GM19238 (cell line): ENCODE results near the gene HEYL.
A peak's percentile ranks its signal among the peaks of the same experiment; 100 is the strongest.

Experiments used
- DNase-seq: peaks from one replicate; pipeline ENCODE4 v3.0.0; 2011; ENCODE audit warnings: low spot score; ENCODE audit not compliant: insufficient read length

The HEYL gene

DNA sequence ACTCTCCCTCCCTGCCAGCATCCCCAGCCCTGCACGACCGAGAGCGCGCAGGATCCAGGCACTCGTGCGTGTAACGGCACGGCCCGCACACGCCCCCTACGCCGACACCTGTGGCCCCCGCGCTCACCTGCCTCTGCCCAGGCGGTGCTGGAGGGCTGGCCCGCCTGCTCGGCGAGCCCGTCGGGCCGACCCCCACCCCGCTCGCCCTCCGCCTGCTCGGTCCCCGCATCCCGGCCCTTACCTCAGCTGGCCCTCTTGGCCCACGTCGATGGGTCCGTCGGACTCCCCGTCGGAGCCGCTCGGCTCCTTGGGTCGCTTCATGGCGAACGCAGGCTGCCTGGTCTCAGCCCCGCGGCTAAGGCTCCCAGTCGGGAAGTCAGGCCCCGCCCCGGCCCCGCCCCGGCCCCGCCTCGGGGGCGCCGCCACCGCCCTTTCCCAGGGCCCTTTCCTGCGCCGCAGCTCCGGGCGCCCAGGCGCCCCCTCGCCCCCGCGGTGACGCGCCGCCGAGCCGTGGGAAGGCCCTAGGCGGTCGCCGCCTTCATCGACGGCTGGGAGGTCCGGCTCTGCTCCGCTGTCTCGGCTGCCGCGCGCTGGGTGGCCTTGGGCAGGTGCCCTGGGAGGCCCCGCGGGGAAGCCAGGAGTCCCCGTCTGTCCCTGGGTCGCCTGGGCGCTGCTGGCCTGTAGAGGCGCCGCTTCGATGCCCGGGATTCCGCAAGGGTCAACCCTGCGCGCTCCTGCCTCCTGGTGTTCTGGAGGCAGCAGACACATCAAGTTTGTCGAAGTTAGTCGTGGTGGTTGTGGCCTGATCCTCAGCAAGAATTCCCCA, at the start of gene HEYL:
Gene HEYL, minus strand, starts transcription at position 339 of the 826 bp plus-strand sequence. Its CDS starts 18 bp downstream, at position 321.
- peak; percentile 52 for DNase-seq

DNA sequence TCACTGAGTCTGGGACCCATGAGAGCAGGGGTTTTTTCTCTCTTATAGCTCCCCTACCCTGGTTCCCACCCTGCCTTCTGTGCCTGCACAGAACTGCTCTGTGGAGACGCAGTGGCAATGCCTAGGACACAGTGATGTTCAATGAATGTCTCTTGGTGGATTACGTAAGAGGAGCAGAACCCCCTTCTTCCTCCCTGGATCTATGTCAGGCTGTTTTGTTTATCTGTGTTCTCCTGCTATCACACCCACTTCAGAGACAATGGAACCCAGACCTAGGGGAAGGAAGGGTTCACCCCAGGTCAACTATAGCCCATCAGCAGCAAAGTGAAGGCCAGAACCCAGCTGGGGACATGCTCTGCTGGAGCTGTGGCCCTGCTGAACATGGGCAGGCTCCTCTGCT, 49.8 kb upstream of the HEYL start:
- no peak for DNase-seq

GRCh38 chr1:39688706-39689105, 49.3 kb upstream of the HEYL start:
- DNase-seq, result no peak

GRCh38 chr1:39687243-39687642, 47.8 kb upstream of the HEYL start:
- DNase-seq, result no peak

DNA sequence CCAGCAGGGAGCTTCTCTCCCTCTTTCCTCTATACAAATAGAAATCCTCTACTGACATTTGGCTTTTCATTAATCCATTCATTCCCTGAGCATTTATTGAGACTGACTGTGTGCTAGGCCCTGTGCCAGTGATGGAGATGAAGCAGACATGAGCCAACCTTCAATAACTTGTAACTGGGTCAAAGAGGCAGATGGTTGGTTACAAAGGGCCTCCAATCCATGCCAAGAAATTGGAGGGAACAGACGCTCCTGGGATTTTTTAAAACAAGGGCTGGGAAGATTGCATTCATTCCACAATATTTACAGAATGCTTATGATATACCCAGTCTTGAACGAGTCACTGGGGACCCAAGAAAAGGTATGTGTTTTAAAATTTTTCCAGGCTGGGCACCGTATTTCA, 45.6 kb upstream of the HEYL start:
- DNase-seq, result no peak

DNA sequence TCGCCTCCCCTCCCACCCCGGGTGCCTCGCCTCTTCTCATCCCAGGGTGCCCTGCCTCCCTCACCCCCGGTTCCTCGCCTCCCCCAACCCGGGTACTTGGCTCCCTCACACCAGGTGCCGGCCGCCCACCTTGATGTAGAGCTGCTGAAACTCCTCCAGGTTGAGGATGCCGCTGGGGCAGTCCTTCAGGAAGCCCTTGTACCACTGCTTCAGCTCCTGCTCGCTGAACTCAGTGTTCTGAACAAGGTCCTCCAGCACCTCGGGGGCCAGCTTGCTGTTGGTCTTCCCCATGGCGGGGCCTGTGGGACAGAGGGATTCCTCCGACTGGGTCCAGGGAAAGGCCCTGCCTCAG, 44.8 kb upstream of the HEYL start:
- no peak for DNase-seq

GRCh38 chr1:39683591-39684312, 44.3 kb upstream of the HEYL start:
- no peak for DNase-seq

- no peak for DNase-seq
Observed at GRCh38 chr1:39681999-39682398, 42.6 kb upstream of the HEYL start.

DNA sequence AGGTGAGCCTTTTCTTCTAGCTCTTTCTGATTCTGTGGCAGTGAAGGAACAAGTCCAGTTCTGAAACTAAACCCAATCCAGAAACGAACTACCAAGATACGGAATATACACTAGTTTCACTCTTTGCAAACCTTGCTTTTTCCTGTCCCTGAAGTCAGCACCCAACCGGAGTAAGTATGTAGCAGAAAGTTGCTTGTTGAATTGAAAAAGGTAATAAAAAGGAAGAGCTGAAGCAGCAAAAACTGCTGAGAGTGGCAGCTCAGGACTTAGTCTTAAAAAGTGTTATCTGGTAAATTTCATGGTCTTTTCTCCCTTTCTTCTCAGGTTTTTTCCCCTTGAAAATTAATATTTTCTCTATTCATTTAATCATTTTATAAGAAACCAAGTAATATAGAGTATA, 41.9 kb upstream of the HEYL start:
- DNase-seq, result no peak

DNA sequence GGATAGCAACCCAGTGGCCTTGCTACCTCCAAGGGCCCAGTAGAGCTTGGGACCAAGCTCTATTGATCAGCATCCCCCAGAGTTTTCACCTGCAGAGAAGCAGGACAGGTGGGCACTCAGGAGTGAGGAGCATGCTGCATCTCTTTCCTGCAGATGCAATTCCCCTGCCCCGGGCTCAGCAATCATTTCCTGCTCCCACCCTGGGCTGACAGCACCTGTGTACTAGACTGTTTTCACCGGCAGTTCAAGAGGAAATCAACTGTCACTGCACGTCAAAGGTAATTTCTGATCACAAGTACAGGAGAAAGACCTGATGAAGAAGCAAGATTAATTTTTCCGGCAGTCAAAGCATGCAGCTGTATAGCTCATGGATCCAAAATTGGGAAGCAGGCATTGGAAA, 41.3 kb upstream of the HEYL start:
- DNase-seq, result no peak

DNA sequence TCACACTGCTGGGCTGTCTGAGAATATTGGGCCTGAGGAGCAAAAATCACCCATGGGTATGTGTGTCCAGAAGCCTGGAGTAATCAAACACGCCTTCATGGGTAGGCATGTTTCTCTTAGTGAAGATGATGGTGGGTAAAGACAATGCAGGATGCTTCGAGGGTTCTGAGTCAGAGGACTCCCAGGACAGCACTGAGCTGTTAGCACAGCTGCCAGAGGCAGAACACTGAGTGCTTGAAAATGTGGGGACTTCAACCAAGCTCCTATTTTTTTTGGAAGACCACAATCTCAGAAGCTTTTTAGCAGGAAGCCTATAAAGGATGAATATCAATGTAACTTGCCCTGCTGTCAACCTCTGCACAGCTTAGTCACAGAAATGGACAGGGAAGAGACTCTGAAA, 40.4 kb upstream of the HEYL start:
- no peak for DNase-seq

- DNase-seq, result no peak
Observed at GRCh38 chr1:39678889-39679288, 39.4 kb upstream of the HEYL start.

DNA sequence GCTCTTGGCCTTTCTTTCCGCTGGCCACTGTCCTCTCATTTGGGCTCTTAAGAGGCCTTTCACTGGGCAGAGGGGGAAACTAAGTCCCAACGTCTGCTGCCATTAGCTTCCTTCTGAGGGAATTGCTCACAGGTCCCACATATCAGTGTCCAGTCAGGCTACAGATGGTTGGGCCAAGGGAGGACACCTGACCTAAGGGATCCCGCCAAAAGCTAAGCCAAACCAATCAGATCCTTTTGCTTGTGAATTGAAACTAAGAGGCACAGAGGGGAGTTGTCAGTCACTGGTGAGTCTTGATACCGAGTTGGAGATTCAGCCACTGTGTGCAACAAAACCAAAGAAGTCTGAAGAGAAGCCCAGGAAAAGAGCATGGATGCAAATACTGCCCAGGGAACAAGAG, 38.2 kb upstream of the HEYL start:
- no peak for DNase-seq

- no peak for DNase-seq
Observed at GRCh38 chr1:39676948-39677548, 37.6 kb upstream of the HEYL start.

GRCh38 chr1:39675220-39675619, 35.8 kb upstream of the HEYL start:
- DNase-seq, result no peak

DNA sequence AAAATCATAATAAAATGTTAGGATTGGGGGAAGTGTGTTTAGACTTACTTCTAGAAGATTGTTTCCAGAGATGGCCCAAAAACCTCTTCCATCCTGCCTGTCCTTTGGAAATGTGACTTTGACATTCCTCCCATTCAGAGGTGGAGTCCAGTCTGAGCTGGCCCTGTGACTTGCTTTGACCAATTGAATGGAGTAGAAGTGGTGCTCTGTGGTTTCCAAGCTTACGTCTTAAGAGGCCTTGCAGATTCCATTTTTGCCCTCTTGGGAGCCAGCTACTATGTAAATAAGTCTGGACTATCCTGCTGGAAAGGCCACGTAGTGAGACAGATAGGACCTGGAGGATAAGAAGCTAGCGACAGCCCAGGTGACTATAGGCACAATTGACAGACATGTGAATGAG, 33.8 kb upstream of the HEYL start:
- no peak for DNase-seq

DNA sequence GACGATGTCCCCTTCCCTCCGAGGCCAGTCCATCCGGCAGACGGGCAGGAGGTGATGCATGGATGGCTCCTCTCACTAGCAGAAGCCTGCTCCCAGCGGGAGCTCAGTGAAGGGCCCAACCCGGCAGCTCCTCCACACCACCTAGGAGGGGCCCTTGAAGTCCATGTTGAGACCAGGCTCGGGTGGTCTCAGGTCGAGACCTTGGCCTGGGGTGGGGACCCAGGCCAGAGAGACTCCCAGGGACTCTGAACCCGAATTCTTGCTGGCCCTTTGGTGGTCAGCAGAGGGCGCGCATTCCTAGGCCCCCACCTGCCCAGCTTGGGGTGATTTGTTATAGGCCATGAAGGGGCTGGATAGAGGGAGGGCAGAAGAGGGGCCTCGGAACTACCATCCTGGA, 33.1 kb upstream of the HEYL start:
- DNase-seq, result peak; percentile 26

DNA sequence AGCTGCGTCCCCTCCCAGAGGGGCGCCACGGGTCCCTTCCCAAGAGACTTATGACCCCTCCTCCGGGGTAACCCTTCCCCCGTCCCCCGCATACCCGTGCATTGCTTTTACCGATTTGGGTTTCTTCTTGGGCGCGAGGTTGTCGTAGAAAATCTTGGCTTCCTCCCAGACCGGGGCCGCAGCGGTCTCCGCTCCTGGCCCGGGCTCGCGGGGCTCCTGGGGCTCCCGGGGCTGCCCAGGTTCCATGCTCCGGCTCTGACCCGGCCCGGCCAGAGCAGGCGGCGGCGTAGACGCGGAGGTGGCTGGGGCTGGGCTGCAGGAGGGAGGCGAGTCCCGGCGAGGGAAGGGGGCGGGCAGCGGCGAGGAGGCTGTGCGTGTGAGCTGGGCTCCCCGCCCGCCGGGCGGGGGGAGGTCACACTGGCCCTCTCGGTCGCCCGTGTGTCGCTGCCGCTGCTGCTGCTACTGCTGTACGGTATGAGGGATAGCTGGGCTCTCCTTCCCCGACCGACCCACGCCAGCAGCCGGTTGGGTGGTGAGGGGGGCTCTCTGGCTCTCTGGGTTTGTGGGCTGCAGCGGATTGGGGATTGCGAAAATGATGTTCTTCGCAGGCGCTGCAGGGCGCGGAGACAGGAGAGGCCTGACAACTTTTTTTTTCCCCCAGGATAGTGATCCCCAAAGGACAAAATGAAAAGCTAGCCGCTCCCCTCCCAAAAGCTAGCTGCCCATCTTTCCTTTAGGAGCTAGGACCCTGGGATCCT, 32.5 kb upstream of the HEYL start, which contains the start of gene NT5C1A:
Gene NT5C1A, minus strand, starts transcription at position 315 of the 758 bp plus-strand sequence. Its CDS starts 69 bp downstream, at position 246.
- peak; percentile 38 for DNase-seq

GRCh38 chr1:39671433-39671792, 32.0 kb upstream of the HEYL start:
- DNase-seq, result no peak

DNA sequence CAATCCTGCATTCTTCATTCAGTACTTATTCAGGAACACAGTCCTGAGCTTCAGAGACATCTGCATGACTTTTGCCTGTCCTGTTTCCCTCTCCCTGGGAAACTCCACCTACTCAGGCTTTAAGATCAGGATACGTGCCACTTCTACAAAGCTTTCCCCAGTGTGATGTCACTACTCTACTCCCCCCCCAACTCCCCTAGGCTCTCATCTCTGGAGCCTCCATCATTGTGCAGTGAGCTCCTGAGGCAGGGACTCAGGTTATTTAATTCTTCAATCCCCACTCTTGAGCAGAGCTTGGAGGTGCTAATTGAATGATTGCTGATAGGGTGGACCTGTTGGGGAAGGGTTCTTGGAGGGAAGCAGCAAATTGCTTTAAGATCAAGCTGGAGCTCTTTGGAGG, 31.2 kb upstream of the HEYL start:
- DNase-seq, result no peak

DNA sequence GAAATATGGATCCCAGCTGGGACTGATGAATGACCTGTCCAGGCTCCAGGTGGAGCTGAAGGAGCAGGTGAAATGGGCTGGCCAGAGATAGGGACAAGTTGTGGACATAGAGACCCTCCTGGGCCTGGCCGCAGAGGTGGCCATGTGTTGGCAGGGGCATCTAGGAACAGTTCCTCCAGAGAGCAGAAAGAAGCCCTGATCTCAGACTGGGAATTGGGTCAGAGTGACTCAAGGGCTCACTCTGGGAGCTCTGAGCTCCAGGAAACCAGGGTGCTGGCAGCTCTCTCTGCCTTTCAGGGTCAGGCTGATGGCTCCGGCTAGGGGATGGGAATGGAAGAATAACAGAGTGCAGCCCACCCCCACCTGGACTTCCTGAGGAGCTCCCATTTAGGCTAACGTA, 29.5 kb upstream of the HEYL start:
- DNase-seq, result no peak

- no peak for DNase-seq
Observed at GRCh38 chr1:39668111-39668510, 28.7 kb upstream of the HEYL start.
